Nephron progenitor cell (in vitro differentiated cells): Measurements from ENCODE around the gene XAGE2.

Experiments
- DNase-seq: peaks from one replicate; pipeline ENCODE4 v3.0.0; 2021
- H3K27ac Mint-ChIP-seq: 2 replicates; pipeline ENCODE4 v1.8.0; 2021; ENCODE audit warnings: mild to moderate bottlenecking, moderate library complexity, mixed read lengths
- H3K27me3 Mint-ChIP-seq: 2 replicates; pipeline ENCODE4 v1.8.0; 2021; ENCODE audit warnings: mild to moderate bottlenecking, low read depth, mixed read lengths; ENCODE audit not compliant: poor library complexity
- H3K36me3 Mint-ChIP-seq: 2 replicates; pipeline ENCODE4 v1.8.0; 2021; ENCODE audit warnings: low read depth, mixed read lengths
- H3K4me1 Mint-ChIP-seq: 2 replicates; pipeline ENCODE4 v1.8.0; 2021; ENCODE audit warnings: mixed read lengths
- H3K4me3 Mint-ChIP-seq: 2 replicates; pipeline ENCODE4 v1.8.0; 2021; ENCODE audit warnings: mild to moderate bottlenecking, moderate library complexity, mixed read lengths
- H3K9me3 Mint-ChIP-seq: 2 replicates; pipeline ENCODE4 v1.8.0; 2021; ENCODE audit warnings: mild to moderate bottlenecking, moderate library complexity, mixed read lengths
- CTCF ChIP-seq: fragments of 200-600 bp; sonication (generic); IDR thresholded peaks from 2 replicates; pipeline ENCODE4 v1.5.0; 2021; ENCODE audit warnings: antibody characterized with exemption

Gene XAGE2

GRCh38 chrX:52363247-52363883 lies 5.5 kb upstream of the XAGE2 start:
- Mint-ChIP-seq H3K27ac (no peak overlapping the region), H3K27me3 (no peaks in the 10 kb centered on the region), H3K4me1 (no peaks in the 10 kb centered on the region), H3K36me3 (no peaks in the 10 kb centered on the region), H3K4me3 (no peak overlapping the region), H3K9me3 (peaks cover 25% of the 10 kb centered on the region)
- no peak for TF ChIP-seq CTCF
- DNase-seq: no peak

GRCh38 chrX:52378870-52379269 lies 10.0 kb downstream of the XAGE2 start:
- H3K27me3 Mint-ChIP-seq: peaks cover 7% of the 10 kb centered on the region
- H3K36me3 Mint-ChIP-seq: no peaks in the 10 kb centered on the region
- H3K27ac Mint-ChIP-seq: no peak overlapping the region
- H3K9me3 Mint-ChIP-seq: peaks cover 31% of the 10 kb centered on the region
- DNase-seq: no peak
- no peak for TF ChIP-seq CTCF
- no peaks in the 10 kb centered on the region for H3K4me1 Mint-ChIP-seq
- no peak overlapping the region for H3K4me3 Mint-ChIP-seq

GRCh38 chrX:52380993-52381392 lies 12.2 kb downstream of the XAGE2 start:
- Mint-ChIP-seq H3K36me3 (no peaks in the 10 kb centered on the region), H3K4me1 (no peaks in the 10 kb centered on the region), H3K27ac (no peak overlapping the region), H3K9me3 (peaks cover 31% of the 10 kb centered on the region), H3K4me3 (no peak overlapping the region), H3K27me3 (peaks cover 7% of the 10 kb centered on the region)
- no peak for DNase-seq
- no peak for TF ChIP-seq CTCF

GRCh38 chrX:52410439-52411394 lies 41.9 kb downstream of the XAGE2 start:
- TF ChIP-seq CTCF: no peak
- Mint-ChIP-seq H3K27ac (no peak overlapping the region), H3K4me1 (no peaks in the 10 kb centered on the region), H3K9me3 (peaks cover 28% of the 10 kb centered on the region), H3K36me3 (no peaks in the 10 kb centered on the region), H3K27me3 (peaks cover 8% of the 10 kb centered on the region), H3K4me3 (no peak overlapping the region)
- no peak for DNase-seq

- H3K9me3 Mint-ChIP-seq: peaks cover 42% of the 10 kb centered on the region
- no peaks in the 10 kb centered on the region for H3K36me3 Mint-ChIP-seq
- H3K27ac Mint-ChIP-seq: no peak overlapping the region
- no peak overlapping the region for H3K4me3 Mint-ChIP-seq
- no peak for DNase-seq
- no peak for TF ChIP-seq CTCF
- H3K4me1 Mint-ChIP-seq: no peaks in the 10 kb centered on the region
- no peaks in the 10 kb centered on the region for H3K27me3 Mint-ChIP-seq
Observed at GRCh38 chrX:52415304-52415703, 46.5 kb downstream of the XAGE2 start.
